SK-N-MC (cell line): ENCODE results near the gene GMFB.

Source experiments
- EZH2 ChIP-seq: fragments of 200-600 bp; sonication (generic); IDR thresholded peaks from one replicate; pipeline ENCODE4 v1.6.1; 2017; ENCODE audit warnings: antibody characterized with exemption
- POLR2AphosphoS5 ChIP-seq: IDR thresholded peaks from 2 replicates; pipeline ENCODE4 v1.6.1; 2012; ENCODE audit warnings: mild to moderate bottlenecking, low read depth, low read length, borderline replicate concordance

- no peak for TF ChIP-seq EZH2
- TF ChIP-seq POLR2AphosphoS5: no peak
These were observed 12.9 kb downstream of the GMFB start for GRCh38 chr14:54475911-54476310.
